ENCODE measurements around the gene CLEC2A. TPM values are rescaled to one million over a fixed set of nuclear protein-coding genes. Genes with fewer than 3 reads are reported as not detected.

The CLEC2A gene
- total and polyA plus RNA-seq, 9 of the 15 experiments (the other 6 are each of a cell fraction or from before 2014, with no cell fraction given), result not detected

GRCh38 chr12:9951026-9951675, 19.0 kb upstream of the CLEC2A start:
- no peak for ATAC-seq
- no peaks in the 10 kb centered on the region for H3K4me1 ChIP-seq (replicated peaks in 1 of 2; ENCODE audit: control insufficient read depth in 2 of 2, insufficient read depth in 2 of 2, low read length in 2 of 2)
- intact Hi-C loops (cut with micrococcal nuclease) (no loop called here), in situ Hi-C loops (cut with MboI) (no loop called here)
- H3K4me2 ChIP-seq (ENCODE audit: insufficient read depth, low read length), result no peak overlapping the region
- no peak for DNase-seq (ENCODE audit: extremely low read depth in 1 of 4, low spot score in 3 of 4)
- H3K9ac ChIP-seq (ENCODE audit: insufficient read depth in 1 of 2, low read depth in 2 of 2, low read length in 2 of 2), result no peak overlapping the region
- H3K9me1 ChIP-seq (ENCODE audit: control insufficient read depth, insufficient read depth, low read length), result no peaks in the 10 kb centered on the region
- H2AFZ ChIP-seq (ENCODE audit: low read depth, low read length), result no peak overlapping the region
- no peak for TF ChIP-seq ELK1 (CRISPR knock-in tag; IDR thresholded peaks at IDR 0.05)
- no peak for TF ChIP-seq ZNF395 (CRISPR knock-in tag; IDR thresholded peaks at IDR 0.05)
- no peak for TF ChIP-seq TGIF2 (CRISPR knock-in tag; IDR thresholded peaks at IDR 0.05)
- no peak for TF ChIP-seq PREB (CRISPR knock-in tag; IDR thresholded peaks at IDR 0.05)
- TF ChIP-seq ZNF717 (CRISPR knock-in tag; IDR thresholded peaks at IDR 0.05), result no peak
- no peak for TF ChIP-seq U2AF2 (optimal IDR thresholded peaks at IDR 0.05; ENCODE audit: low read depth, low read length)
- H3K36me3 ChIP-seq (ENCODE audit: control insufficient read depth, insufficient read depth, low read length), result no peaks in the 10 kb centered on the region
- POLR2A ChIA-PET, result no interaction called here
- H3K9me3 ChIP-seq (replicated peaks; ENCODE audit: control insufficient read depth, insufficient read depth, low read depth, low read length), result no peaks in the 10 kb centered on the region
- no peak overlapping the region for H3K27ac ChIP-seq (ENCODE audit: extremely low read depth, low read depth, low read length)
- no TSS peak for BruUV-seq (replicated peaks)
- FAIRE-seq, result no peak
- no peaks in the 10 kb centered on the region for H3K79me2 ChIP-seq (ENCODE audit: control insufficient read depth, insufficient read depth, low read length)
- no peak overlapping the region for H3K4me3 ChIP-seq
- CTCF ChIA-PET (ENCODE audit: low intra/inter-chr PET ratio), result no interaction called here
- 4% methylated on average over 5 of the region's 5 CpGs for WGBS (ENCODE audit: insufficient coverage, low coverage, missing lambda C conversion rate)
- H4K20me1 ChIP-seq (replicated peaks; ENCODE audit: control insufficient read depth, insufficient read depth, low read length), result no peaks in the 10 kb centered on the region
- peaks cover 5 to 8% of the 10 kb centered on the region in 2 experiments; a peak in 4 of 5 replicates for H3K27me3 ChIP-seq (ENCODE audit: control insufficient read depth in 2 of 2, insufficient read depth in 2 of 2, low read length in 2 of 2)
